Jurkat, Clone E6-1 (cell line): ENCODE measurements around the gene C11orf86.
A peak's percentile ranks its signal among the peaks of the same experiment; 100 is the strongest.

Source experiments
- DNase-seq: peaks from one replicate; pipeline ENCODE4 v3.0.0-alpha.2; 2011; ENCODE audit warnings: low read depth, low spot score
- H3K4me3 ChIP-seq: 2 replicates; pipeline ENCODE4 v1.5.1; 2011; ENCODE audit warnings: mild to moderate bottlenecking, low read length, control low read depth, moderate library complexity

The C11orf86 gene

DNA sequence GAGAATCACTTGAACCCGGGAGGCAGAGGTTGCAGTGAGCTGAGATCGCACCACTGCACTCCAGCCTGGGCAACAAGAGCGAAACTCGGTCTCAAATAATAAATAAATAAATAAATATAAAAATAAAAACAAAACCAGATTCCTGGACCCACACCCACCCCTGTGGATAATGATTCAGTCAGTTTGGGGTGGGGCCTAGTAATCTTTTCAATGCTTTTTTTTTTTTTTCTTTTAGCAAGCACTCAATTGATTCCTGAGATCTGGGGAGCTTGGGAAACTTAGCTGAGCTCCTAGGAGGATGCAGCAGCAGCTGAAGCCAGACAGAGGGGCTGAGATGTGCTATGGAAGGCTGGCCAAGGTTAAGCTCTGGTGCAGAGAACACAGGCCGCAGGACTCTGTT is 12.3 kb upstream of the C11orf86 start:
- H3K4me3 ChIP-seq: no peak overlapping the region
- DNase-seq: no peak

DNA sequence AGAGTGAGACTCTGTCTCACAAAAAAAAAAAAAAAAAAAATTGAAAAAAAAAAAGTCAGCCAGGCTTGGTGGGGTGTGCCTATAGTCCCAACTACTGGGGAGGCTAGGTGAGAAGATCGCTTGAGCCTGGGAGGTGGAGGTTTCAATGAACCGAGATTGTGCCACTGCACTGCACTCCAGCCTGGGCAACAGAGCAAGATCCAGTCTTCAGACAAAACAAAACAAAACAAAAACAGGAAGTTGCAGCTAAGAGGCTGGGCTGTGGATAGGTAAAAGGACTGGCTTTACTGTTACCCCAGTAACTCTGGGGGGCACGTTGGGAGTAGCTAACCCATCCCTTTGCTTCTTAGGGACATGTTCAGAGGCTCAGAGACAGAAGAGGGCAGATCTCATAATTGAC is 10.6 kb upstream of the C11orf86 start:
- H3K4me3 ChIP-seq: no peak overlapping the region
- no peak for DNase-seq

DNA sequence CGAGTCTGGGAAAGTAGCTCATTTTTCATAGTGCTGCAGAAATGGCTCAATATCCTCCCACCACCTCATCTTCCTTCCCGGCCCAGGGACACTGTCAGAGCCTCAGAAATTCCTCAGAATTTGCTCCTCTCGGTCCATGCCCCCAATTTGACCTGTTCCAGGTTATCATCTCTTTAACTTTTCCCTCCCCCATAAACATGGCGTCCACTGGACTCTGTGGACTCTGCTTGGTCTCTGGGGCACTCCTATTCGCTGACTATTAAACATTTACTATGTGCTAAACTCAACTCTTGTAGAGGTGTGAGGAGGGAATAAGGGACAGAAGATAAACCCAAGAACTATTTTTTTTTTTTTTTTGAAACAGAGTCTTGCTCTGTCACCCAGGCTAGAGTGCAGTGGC is 8.8 kb upstream of the C11orf86 start:
- no peak for DNase-seq
- H3K4me3 ChIP-seq: no peak overlapping the region

DNA sequence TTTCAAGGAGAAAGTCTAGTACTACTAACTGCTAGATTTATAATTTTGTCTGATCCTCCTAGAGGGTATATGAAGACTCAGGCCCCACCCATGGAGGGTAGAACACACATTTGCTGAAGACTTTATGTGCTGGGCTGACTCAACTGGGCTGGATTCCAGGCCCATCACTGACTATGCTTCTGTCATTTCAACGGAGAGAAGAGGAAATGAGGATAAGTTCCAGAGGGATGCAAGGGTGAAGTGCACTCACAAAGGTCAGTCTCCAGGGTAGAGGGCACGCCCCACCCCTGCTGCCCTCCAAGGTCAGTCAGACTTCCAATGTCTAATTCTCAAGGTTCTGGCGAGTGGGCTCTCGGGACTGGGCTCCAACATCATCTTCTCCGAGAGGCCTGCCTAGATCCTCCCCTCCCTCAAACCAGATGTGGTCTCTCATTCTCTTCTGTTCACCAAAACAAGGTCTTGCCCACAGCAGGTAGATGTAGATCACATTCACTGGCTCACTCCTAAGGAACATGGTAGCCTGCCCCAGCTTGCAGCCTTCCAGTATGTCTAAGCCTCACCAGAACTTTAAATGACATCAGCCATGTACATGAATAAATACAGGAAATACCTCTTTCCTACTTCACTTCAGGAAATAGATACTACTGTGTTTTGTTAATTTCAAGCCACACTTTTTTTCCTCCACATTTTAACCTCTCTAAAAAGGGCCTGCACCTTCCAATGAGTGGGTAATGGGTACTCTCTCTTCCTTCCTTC is 7.3 kb upstream of the C11orf86 start:
- DNase-seq: no peak
- H3K4me3 ChIP-seq: no peak overlapping the region

DNA sequence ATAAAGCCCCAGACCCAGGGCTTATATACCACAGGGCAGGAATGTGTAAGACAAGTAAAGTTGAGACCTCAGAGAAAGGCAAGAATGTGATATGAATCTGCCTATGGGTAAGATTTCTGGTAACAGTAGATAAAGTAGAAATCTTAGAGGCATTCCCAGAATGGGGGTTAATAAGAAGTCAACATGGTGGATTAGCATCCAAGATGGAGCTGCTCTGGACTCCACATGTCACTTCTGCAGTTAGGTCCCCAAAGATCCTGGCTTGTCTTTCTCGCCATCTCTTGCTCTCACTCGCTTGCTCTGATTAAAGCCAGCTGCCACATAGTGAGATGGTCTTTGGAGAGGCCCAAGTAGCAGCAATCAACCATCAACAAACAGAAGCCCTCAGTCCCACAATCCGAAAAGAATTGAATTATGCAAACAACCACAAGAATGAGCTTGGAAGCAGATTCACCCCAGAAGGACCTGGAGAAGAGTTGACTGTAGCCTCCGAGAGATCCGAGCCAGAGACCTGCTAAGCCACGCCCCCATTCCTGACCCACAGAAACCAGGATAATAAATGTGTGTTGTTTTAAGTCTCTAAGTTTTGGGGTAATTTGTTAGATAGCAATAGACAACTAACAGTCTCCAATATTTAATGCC is 5.4 kb upstream of the C11orf86 start:
- no peak overlapping the region for H3K4me3 ChIP-seq
- DNase-seq: no peak

DNA sequence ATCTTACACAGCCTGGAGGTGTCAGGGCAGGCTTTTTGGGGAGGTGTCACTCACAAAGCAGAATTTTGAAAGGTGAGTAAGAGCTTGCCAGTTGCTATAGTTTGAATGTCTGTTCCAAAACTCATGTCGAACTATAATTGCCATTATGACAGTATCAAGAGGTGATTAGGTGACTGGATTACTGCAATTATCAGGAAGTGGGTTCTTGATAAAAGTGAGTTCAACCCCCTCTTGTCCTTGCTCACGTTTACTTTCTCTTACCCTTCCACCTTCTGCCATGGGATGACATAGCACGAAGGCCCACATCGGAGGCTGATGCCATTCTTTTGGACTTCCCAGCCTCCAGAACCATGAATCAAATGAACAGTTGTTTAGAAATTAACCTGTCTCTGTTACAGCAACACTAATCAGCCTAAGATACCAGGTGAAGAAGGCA is 4.7 kb upstream of the C11orf86 start:
- no peak for DNase-seq
- no peak overlapping the region for H3K4me3 ChIP-seq

DNA sequence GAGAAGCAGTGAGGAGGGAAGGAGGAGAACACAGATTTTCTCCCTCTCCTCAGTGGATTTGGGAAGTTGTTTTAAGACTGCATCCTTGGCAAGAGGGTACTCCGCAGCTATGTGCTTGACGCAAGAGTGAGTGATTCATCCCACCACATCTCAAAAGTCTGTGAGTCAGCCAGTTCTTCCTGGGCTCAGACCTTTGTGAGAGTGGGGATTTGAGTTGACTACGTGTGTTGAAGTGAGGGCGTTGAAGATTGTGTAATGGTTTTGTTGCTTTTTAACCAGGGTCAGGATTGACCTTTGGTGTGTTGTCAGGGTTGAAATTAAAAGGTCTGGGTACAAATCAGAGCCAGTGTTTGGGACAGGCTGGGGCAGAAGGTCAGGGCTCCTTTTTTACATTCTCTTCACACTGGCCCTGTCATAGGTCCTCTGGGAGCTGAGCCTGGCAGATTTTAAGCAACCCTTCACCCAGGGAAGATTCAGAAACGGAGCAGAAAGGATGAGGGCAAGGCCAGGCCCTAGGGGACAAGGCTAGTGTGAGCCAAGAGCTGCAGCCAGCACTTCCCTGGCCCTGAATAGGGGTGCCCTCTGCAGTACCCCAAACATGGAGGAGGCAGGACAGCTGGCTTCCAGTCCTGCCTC is 4.2 kb upstream of the C11orf86 start:
- DNase-seq: no peak
- no peak overlapping the region for H3K4me3 ChIP-seq

DNA sequence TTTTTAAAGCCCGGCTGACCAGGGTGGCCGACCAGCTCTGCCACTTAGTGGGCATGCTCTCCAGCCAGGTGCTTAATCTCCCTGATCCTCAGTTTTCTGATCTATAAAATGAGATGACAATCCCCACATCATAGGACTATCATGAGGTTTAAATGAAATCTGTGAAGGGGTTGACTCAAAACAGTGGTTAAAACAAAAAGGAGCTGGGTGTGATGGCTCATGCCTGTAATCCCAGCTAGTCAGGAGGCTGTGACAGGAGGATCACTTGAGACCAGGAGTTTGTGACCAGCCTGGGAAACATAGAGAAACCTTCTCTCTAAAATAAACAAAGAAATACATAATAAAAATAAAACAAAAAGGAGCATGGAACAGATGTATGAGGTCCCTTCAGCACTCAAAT is 3.6 kb upstream of the C11orf86 start:
- no peak for DNase-seq
- no peak overlapping the region for H3K4me3 ChIP-seq

DNA sequence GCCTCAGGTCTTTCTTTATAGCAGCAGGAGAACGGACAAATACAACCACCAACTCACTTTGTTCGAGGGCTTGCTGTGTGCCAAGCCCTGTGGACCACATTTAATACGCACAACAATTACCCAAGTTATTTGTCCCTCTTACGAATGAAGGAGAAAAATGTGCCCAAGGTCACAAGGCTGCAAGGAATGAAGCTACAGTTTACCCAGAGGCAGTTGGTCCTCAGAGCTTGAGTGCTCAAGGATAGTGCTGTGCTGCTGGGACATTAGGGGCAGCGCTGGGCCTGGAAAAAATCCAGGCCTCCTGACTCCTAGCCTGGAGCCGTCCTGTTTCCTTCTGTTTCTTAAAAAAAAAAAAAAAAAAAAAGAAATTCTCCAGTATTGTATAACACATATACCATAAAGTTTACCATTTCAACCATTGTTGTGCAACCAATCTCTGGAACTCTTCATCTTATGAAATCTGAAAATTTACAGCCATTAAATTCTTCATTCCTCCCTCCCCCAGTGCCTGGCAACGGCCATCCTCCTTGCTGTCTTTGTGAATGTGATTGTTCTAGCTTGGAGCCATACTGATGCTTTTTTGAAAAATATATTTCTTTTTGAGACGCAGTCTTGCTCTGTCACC is 1.0 kb upstream of the C11orf86 start:
- H3K4me3 ChIP-seq: no peak overlapping the region
- no peak for DNase-seq

DNA sequence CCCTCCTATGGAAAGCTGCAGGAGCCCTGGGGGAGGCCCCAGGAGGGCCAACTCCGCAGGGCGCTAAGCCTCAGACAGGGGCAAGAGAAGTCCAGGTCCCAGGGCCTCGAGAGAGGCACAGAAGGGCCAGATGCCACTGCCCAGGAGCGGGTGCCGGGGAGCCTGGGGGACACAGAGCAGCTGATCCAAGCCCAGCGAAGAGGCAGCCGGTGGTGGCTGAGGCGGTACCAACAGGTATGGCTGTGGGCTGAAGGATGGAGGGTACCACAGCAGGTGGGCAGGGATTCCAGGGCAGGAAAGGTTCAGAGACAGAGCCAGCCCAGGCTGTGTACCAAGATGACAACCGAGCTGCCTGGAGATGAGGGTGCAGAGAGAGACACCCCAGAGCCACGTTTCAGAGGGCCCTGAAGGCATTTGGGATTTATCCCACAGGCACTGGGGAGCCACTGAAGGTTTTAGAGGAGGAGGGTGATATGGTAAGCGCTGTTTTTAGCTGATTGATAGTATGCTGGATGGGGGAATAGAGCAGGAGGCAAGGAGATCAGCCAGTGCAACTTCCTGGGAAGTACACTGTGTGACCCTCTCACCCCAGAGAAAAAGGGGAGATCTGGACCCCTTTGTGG is 412 bp downstream of the C11orf86 start:
- H3K4me3 ChIP-seq: no peak overlapping the region
- no peak for DNase-seq

DNA sequence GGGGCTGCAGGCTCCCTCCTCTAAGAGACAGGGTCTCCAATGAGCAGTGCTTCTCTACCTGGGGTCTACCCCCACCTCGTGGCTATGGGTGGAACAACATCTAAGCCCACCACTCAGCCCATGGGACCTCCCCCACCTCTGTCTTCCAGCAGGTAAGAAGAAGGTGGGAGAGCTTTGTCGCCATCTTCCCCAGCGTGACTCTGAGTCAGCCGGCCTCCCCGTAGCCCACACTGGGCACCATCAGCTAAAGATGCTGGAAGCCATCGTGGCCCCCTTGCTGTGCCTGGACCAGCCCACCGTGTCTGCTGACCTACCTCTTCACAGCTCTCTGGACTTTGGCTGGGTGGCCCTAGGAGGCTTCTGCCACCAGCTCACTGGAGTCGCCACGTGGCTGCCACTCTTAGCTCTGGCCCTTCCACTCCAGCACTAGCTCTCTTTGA is 944 bp downstream of the C11orf86 start:
- H3K4me3 ChIP-seq: no peak overlapping the region
- no peak for DNase-seq

DNA sequence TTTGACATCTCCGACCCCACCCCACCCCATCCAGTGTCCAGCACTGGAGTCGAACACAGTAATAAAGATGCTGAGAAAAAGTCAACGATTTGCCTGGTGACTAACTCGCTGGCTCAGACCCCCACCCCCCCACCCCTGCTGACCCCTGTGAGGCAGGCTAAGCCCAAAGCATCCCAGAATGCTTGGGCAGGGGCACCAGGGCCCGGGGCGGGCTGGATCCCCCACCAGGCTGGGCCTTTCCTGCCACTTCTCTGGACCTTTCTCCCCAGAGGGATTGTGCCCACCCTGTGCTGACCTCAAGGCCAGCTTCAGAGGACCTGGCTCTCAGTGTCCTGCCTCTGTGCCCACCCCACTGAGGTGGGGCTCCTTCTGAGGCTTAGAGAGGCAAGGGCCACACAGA is 1.8 kb downstream of the C11orf86 start:
- DNase-seq: no peak
- H3K4me3 ChIP-seq: no peak overlapping the region

DNA sequence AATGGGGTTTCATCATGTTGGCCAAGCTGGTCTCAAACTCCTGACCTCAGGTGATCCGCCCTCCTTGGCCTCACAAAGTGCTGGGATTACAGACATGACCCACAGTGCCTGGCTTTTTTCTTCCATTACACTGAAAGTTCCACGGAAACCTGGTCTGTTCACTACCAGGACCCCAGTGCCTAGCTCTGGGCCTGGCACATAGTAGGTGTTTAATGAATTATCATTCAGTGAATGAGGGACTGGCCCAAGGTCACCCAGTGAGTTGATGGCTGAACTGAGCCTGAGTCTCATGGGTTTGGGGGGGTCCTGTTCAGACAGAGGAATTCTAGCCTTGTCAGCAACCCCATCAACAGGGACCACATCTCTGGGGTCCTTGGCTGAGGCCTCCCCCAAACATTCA is 3.1 kb downstream of the C11orf86 start:
- no peak for DNase-seq
- no peak overlapping the region for H3K4me3 ChIP-seq

DNA sequence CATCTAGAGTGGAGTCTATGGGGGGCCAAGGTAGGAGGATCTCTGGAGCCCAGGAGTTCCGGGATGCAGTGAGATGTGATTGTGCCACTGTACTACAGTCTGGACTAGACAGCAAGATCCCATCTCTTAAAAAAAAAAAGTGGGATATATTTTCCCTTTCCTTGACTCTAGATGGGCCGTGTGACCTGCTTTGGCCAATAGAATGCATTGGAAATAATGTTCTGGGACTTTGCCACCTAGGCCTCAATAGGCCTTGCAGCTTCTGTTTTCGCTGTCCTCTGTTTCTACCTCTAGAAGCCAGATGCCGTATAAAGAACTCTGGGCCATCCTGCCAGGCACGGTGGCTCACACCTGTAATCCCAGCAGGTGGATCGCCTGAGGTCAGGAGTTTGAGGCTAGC is 3.6 kb downstream of the C11orf86 start:
- H3K4me3 ChIP-seq: no peak overlapping the region
- no peak for DNase-seq

DNA sequence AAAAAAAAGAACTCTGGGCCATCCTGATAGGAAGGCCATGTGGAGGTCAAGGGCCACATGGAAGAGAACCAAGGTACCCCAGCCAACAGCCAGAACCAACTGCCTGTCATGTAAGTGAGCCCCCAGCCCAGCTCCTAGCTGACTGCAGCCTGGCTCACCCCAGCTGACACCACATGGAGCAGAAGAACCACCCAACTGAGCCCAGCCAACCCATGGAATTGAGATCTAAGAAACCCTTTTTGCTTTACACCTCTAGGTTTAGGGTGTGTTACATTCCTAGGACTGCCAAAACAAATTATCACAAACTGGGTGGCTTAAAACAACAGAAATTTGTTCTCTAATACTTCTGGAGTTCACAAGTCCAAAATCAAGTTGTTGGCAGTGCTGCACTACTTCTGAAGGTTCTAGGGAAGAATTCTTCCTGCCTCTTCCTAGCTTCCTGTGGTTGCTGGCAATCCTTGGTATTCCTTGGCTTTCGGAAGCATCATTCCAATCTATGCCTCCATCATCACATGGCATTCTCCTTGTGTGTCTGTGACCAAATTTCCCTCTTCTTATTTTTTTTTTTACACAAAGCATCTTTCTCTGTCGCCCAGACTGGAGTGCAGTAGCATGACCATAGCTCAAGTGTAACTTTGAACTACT is 4.4 kb downstream of the C11orf86 start:
- H3K4me3 ChIP-seq: no peak overlapping the region
- no peak for DNase-seq

DNA sequence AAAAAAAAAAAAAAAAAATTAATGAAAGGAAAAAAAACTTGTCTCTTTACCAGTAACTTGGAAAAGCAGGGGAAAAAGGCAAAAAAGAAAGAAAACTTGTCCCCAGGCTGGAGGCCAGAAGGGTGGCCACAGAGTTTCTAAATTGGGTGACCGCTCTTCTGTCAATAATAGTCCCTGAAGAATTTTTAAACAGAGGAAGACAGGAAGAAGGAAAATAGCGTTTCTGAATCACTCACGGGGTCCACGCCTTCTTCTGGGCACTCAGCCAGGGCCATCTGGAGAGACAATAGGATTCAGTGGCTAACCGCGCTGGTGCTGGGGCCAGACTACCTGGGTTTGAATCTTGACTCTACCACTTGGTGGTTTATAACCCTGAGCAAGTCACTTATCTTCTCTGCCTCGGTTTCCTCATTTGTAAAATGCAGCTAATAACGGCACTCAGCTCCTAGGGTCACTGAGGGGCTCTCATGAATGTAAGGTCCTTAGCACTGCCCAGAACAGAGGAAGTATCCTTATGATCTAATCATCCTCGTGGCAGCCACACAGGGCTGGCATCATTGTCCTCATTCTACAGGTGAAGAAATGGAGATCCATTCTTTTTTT is 7.0 kb downstream of the C11orf86 start:
- DNase-seq: peak; percentile 77
- no peak overlapping the region for H3K4me3 ChIP-seq

DNA sequence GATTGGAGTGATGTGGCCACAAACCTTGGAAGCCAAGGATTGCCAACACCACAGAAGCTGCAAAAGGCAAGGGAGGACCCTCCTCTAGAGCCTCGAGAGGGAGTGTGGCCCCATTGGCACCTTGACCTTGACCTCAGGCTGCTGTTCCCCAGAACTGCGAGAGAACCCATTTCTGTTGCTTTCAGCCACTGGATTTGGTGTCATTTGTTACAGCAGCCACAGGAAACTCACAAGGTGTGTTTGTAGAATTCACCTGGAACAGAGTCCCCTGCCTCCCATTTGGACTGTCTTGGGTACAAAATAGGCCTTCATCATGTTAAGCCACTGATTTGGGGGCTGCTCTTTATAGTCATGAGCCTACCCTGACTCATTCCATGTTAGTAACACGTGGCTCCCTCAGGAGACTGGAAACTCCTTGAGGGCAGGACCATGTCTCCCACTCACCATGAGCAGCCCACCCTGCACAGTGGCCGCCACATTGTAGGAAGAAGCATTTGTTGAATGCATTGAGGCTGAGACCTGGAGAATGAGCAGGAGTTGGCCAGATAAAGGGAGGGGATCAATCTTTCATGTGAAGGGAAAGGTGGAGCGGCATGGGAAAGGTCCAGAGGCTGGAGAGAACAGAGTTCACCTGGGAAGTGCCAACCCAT is 8.3 kb downstream of the C11orf86 start:
- no peak overlapping the region for H3K4me3 ChIP-seq
- no peak for DNase-seq

DNA sequence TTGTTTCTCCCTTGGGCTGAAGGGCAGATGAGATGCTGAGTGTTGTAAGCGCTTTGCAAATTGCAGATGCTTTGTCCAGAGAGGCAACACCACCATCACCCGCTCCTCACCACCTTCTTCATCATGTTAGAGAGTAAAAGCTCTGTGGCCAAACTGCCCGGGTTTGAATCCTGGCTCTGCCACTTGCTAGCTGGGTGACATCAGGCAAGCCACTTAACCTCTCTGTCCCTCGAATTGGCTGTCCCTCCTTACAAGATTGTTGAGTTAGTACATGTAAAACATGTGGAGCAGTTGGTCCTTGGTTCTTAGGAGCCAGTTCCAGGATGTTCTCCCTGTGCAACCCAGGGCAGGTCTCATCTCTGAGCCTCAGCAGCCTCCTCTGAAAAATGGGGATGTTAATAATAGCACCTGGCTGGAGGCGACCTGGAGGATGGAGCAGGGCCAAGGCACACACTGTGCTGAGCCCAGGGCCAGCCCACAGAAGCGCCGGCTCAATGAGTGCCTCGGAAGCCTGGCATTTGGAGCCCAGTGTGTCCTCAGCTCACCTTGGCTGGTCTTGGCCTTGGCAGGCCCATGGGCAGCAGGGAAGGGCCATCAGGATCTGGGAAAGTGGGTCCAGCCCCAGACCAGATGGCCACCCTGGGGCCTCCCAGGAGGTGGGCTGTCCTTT is 10.5 kb downstream of the C11orf86 start:
- no peak overlapping the region for H3K4me3 ChIP-seq
- no peak for DNase-seq
